Posterior vena cava (tissue), 2 donors: ENCODE results near the gene MPND. TPM values are rescaled to one million over a fixed set of nuclear protein-coding genes. Genes with fewer than 3 reads are reported as not detected.
A peak's percentile ranks its signal among the peaks of the same experiment; 100 is the strongest.
"Not testable (repeated sequence)": the region's sequence is repeated elsewhere in the genome, so short reads cannot be mapped to it uniquely, and the experiment has no call there.

Experiments
- DNase-seq: peaks from one replicate; pipeline ENCODE4 v3.0.0-alpha.2; 2020; ENCODE audit warnings: low spot score
- intact Hi-C, 2 donors: fragments of 100-400 bp; cut with DNase I; formaldehyde crosslinking; loops; one replicate each; pipeline versions ENCODE4 v1.14.1 to v1.14.2; 2022 to 2023
- total RNA-seq, 2 donors: library from RNA; stranded (reverse); fragmentation: NEBNext Ultra II Directional; extraction: Animal tissue kit (Norgen Biotek cat#: 25700); gene quantifications; one replicate each; pipeline ENCODE4 v1.2.1, GENCODE V29; 2021
- donor health status: DM: yes; HTN: yes; CAD: no.
- donor health status: DM: yes; HTN: yes; CAD: no.

MPND gene
- total RNA-seq, 2 donors from 2014 or later = 11.2 to 12.1 TPM

GRCh38 chr19:4316956-4317355 is 26.4 kb upstream of the MPND start:
- DNase-seq = no peak
- intact Hi-C loops = no loop called here

GRCh38 chr19:4318460-4318859 is 24.9 kb upstream of the MPND start:
- DNase-seq = no peak
- intact Hi-C loops = no loop called here

GRCh38 chr19:4319067-4319718 is 24.2 kb upstream of the MPND start:
- DNase-seq = no peak

GRCh38 chr19:4320419-4320818 is 22.9 kb upstream of the MPND start:
- DNase-seq = no peak
- intact Hi-C loops = no loop called here

More at GRCh38 chr19:4319067-4319718, 24.2 kb upstream of the MPND start:
- intact Hi-C loops = no loop called here

- no peak for DNase-seq
- intact Hi-C loops = no loop called here
These were observed 20.3 kb upstream of the MPND start for GRCh38 chr19:4322942-4323665.

- intact Hi-C loops = no loop called here
- no peak for DNase-seq
These were observed 19.7 kb upstream of the MPND start for GRCh38 chr19:4323692-4324091.

GRCh38 chr19:4324228-4324627 is 19.1 kb upstream of the MPND start:
- intact Hi-C loops = no loop called here
- no peak for DNase-seq

GRCh38 chr19:4326215-4326836 is 17.0 kb upstream of the MPND start:
- intact Hi-C loops = no loop called here
- no peak for DNase-seq

- intact Hi-C loops = no loop called here
- DNase-seq = no peak
These were observed 16.5 kb upstream of the MPND start for GRCh38 chr19:4326837-4327251.

- intact Hi-C loops = no loop called here
- DNase-seq = peak; percentile 94
These were observed 16.0 kb upstream of the MPND start for GRCh38 chr19:4327252-4327876.

GRCh38 chr19:4327877-4328242 is 15.5 kb upstream of the MPND start:
- intact Hi-C loops = no loop called here
- no peak for DNase-seq

GRCh38 chr19:4328243-4328990 is 14.9 kb upstream of the MPND start:
- intact Hi-C loops = no loop called here

GRCh38 chr19:4328991-4329681 is 14.2 kb upstream of the MPND start:
- DNase-seq = not testable (repeated sequence)

More at GRCh38 chr19:4328243-4328990, 14.9 kb upstream of the MPND start:
- DNase-seq = peak; percentile 100

GRCh38 chr19:4329858-4330257 is 13.5 kb upstream of the MPND start:
- intact Hi-C loops = no loop called here
- no peak for DNase-seq

More at GRCh38 chr19:4328991-4329681, 14.2 kb upstream of the MPND start:
- intact Hi-C loops = not testable (repeated sequence)

GRCh38 chr19:4334929-4335570 is 8.3 kb upstream of the MPND start:
- no peak for DNase-seq
- intact Hi-C loops = loop anchor here in 1 of 2 donors (1.0 kb wide), 1 partner anchor 52 kb away; no protein-coding TSS in a partner anchor

GRCh38 chr19:4337906-4338440 is 5.4 kb upstream of the MPND start:
- intact Hi-C loops = no loop called here
- no peak for DNase-seq

- intact Hi-C loops = no loop called here
These were observed 4.7 kb upstream of the MPND start, which contains the start of gene STAP2 for GRCh38 chr19:4338441-4339355. TSS of gene STAP2 (minus strand) at chr19:4338827. CDS start at chr19:4338753, 74 bp downstream.

More at GRCh38 chr19:4338441-4339355, 4.7 kb upstream of the MPND start, which contains the start of gene STAP2:
- no peak for DNase-seq
